H1 (cell line): ENCODE data around the gene EDN1. TPM values are rescaled to one million over a fixed set of nuclear protein-coding genes. Genes with fewer than 3 reads are reported as not detected.

ENCODE experiments used
- CTCF ChIA-PET: fragments of 300-600 bp; sonication (Branson Sonifier 250); formaldehyde crosslinking; loops from one replicate; lab custom pipeline; 2021; ENCODE audit not compliant: partially characterized antibody; lab: Charles Lee
- POLR2A ChIA-PET: fragments of 300-600 bp; sonication (Branson Sonifier 250); formaldehyde crosslinking; loops from one replicate; lab custom pipeline; 2021; ENCODE audit warnings: inconsistent platforms; ENCODE audit not compliant: partially characterized antibody; lab: Charles Lee
- DNase-seq, 2 experiments: peaks; one replicate each; pipeline versions ENCODE4 v3.0.0 to v3.0.0-alpha.2; 2010 to 2022; ENCODE audit warnings: low spot score in 2 of 2, low read depth in 1 of 2, mixed read lengths in 1 of 2
- FAIRE-seq: peaks from 2 replicates; lab custom pipeline; 2011; peaks lifted over from hg19 to GRCh38; lab: Jason Lieb, UNC
- H2AFZ ChIP-seq: 2 replicates; pipeline ENCODE4 v1.8.1; 2012; ENCODE audit warnings: low read length, inconsistent platforms
- H2AK5ac ChIP-seq: 2 replicates; pipeline ENCODE4 v1.6.1; 2013; ENCODE audit warnings: low read depth, low read length
- H2BK120ac ChIP-seq: replicated peaks from 2 replicates; pipeline ENCODE3; 2013; ENCODE audit warnings: low read depth, low read length, inconsistent platforms
- H2BK12ac ChIP-seq: 2 replicates; pipeline ENCODE4 v1.6.1; 2013; ENCODE audit warnings: low read depth, low read length
- H2BK15ac ChIP-seq: 2 replicates; pipeline ENCODE4 v1.6.1; 2013; ENCODE audit warnings: low read length
- H2BK20ac ChIP-seq: 2 replicates; pipeline ENCODE4 v1.6.1; 2013; ENCODE audit warnings: low read length
- H2BK5ac ChIP-seq: 2 replicates; pipeline ENCODE4 v1.6.1; 2013; ENCODE audit warnings: low read depth, low read length
- H3K14ac ChIP-seq: 2 replicates; pipeline ENCODE4 v1.6.1; 2013; ENCODE audit warnings: inconsistent platforms; ENCODE audit not compliant: insufficient read length
- H3K18ac ChIP-seq: 2 replicates; pipeline ENCODE4 v1.6.1; 2013; ENCODE audit warnings: low read length; ENCODE audit errors: extremely low read depth
- H3K23ac ChIP-seq: 2 replicates; pipeline ENCODE4 v1.6.1; 2013; ENCODE audit warnings: inconsistent platforms; ENCODE audit not compliant: insufficient read length
- H3K23me2 ChIP-seq: 2 replicates; pipeline ENCODE4 v1.6.1; 2013; ENCODE audit warnings: low read depth, low read length
- H3K27ac ChIP-seq: 2 replicates; pipeline ENCODE4 v1.6.1; 2011; ENCODE audit warnings: low read depth, low read length, inconsistent platforms
- H3K27me3 ChIP-seq, 4 experiments: replicated peaks in 1 of 4; 1 replicate in 1 of 4; 2 replicates in 3 of 4; pipeline versions ENCODE4 v1.6.1 to v1.8.1; 2011 to 2013; ENCODE audit warnings: low read length in 3 of 4, mild to moderate bottlenecking in 3 of 4, inconsistent platforms in 2 of 4, mixed read lengths in 2 of 4, moderate library complexity in 1 of 4; ENCODE audit not compliant: control insufficient read depth in 3 of 4, insufficient read depth in 3 of 4; ENCODE audit errors: extremely low read depth in 1 of 4
- H3K36me3 ChIP-seq, 4 experiments: 2 replicates each; pipeline versions ENCODE4 v1.6.1 to v1.8.1; 2011 to 2013; ENCODE audit warnings: mild to moderate bottlenecking in 4 of 4, low read length in 3 of 4, moderate library complexity in 2 of 4, control low read depth in 1 of 4, inconsistent platforms in 1 of 4; ENCODE audit not compliant: insufficient read depth in 4 of 4, control insufficient read depth in 2 of 4
- H3K4ac ChIP-seq: replicated peaks from 2 replicates; pipeline ENCODE3; 2013; ENCODE audit warnings: low read length, low read depth, mixed read lengths, inconsistent platforms; ENCODE audit not compliant: insufficient read length
- H3K4me1 ChIP-seq, 4 experiments: replicated peaks in 1 of 4; 1 replicate in 1 of 4; 2 replicates in 3 of 4; pipeline versions ENCODE4 v1.6.1 to v1.8.1; 2011 to 2013; ENCODE audit warnings: low read length in 3 of 4, inconsistent platforms in 2 of 4, mixed read lengths in 1 of 4; ENCODE audit not compliant: insufficient read depth in 4 of 4, control insufficient read depth in 3 of 4
- H3K4me2 ChIP-seq, 2 experiments: 2 replicates each; pipeline versions ENCODE4 v1.6.1 to v1.8.1; 2011 to 2013; ENCODE audit warnings: low read depth in 2 of 2, low read length in 2 of 2, control low read depth in 1 of 2, inconsistent platforms in 1 of 2, mild to moderate bottlenecking in 1 of 2; ENCODE audit not compliant: insufficient read depth in 1 of 2
- H3K4me3 ChIP-seq, 4 experiments: fragments of 200-600, 300-600 bp in 1 of 4; sonication (generic), shearing (Covaris generic), sonication (Bioruptor Twin) in 1 of 4; 2 replicates each; pipeline versions ENCODE4 v1.5.1 to v1.8.1; 2011 to 2016; ENCODE audit warnings: low read length in 4 of 4, low read depth in 3 of 4, control low read depth in 2 of 4, inconsistent platforms in 2 of 4, mild to moderate bottlenecking in 2 of 4, mixed read lengths in 1 of 4, moderate library complexity in 1 of 4; ENCODE audit not compliant: insufficient read depth in 2 of 4; ENCODE audit errors: extremely low read depth in 1 of 4
- H3K56ac ChIP-seq: replicated peaks from 2 replicates; pipeline ENCODE3; 2013; ENCODE audit warnings: low read depth, mild to moderate bottlenecking, mixed read lengths, low read length, inconsistent platforms; ENCODE audit not compliant: insufficient read length
- H3K79me1 ChIP-seq: 2 replicates; pipeline ENCODE4 v1.6.1; 2013; ENCODE audit warnings: low read depth, low read length, control low read depth
- H3K79me2 ChIP-seq, 2 experiments: 2 replicates each; pipeline versions ENCODE4 v1.6.1 to v1.8.1; 2012 to 2013; ENCODE audit warnings: low read length in 2 of 2, mild to moderate bottlenecking in 2 of 2, inconsistent platforms in 1 of 2; ENCODE audit not compliant: insufficient read depth in 2 of 2, control insufficient read depth in 1 of 2
- H3K9ac ChIP-seq, 4 experiments: replicated peaks in 1 of 4; 1 replicate in 1 of 4; 2 replicates in 3 of 4; pipeline versions ENCODE4 v1.6.1 to v1.8.1; 2011 to 2013; ENCODE audit warnings: low read depth in 3 of 4, low read length in 3 of 4, control low read depth in 2 of 4, mild to moderate bottlenecking in 2 of 4, moderate library complexity in 2 of 4, inconsistent platforms in 1 of 4; ENCODE audit errors: extremely low read depth in 1 of 4
- H3K9me3 ChIP-seq, 2 experiments: 2 replicates each; pipeline versions ENCODE4 v1.6.1 to v1.8.1; 2012 to 2013; ENCODE audit warnings: mild to moderate bottlenecking in 2 of 2, moderate library complexity in 2 of 2, control low read depth in 1 of 2, inconsistent platforms in 1 of 2, low read depth in 1 of 2, low read length in 1 of 2, mixed read lengths in 1 of 2; ENCODE audit not compliant: insufficient read depth in 2 of 2
- H4K20me1 ChIP-seq, 2 experiments: replicated peaks in 1 of 2; 2 replicates each; pipeline versions ENCODE3 to v1.8.1; 2011 to 2013; ENCODE audit warnings: inconsistent platforms in 2 of 2, low read length in 2 of 2, mild to moderate bottlenecking in 1 of 2; ENCODE audit not compliant: insufficient read depth in 2 of 2, control insufficient read depth in 1 of 2
- H4K5ac ChIP-seq: 2 replicates; pipeline ENCODE4 v1.6.1; 2013; ENCODE audit warnings: low read length, low read depth, mixed read lengths, inconsistent platforms; ENCODE audit not compliant: insufficient read length
- H4K8ac ChIP-seq: 2 replicates; pipeline ENCODE4 v1.8.0; 2013; ENCODE audit warnings: mild to moderate bottlenecking, moderate library complexity, low read length, inconsistent platforms; ENCODE audit not compliant: insufficient read depth; ENCODE audit errors: extremely low read depth
- H4K91ac ChIP-seq: replicated peaks from 2 replicates; pipeline ENCODE3; 2013; ENCODE audit warnings: low read length, mixed read lengths, inconsistent platforms; ENCODE audit not compliant: insufficient read length
- BRCA1 ChIP-seq: IDR thresholded peaks from 2 replicates; pipeline ENCODE4 v1.6.1; 2012; ENCODE audit warnings: low read depth, low read length, improper control_type of control experiment
- EGR1 ChIP-seq: IDR thresholded peaks from 2 replicates; pipeline ENCODE4 v1.6.1; 2011; ENCODE audit warnings: low read depth, low read length, borderline replicate concordance
- POLR2A ChIP-seq, 2 experiments: IDR thresholded peaks; 1 replicate in 1 of 2; 2 replicates in 1 of 2; pipeline ENCODE4 v1.6.1; 2011; ENCODE audit warnings: low read depth in 2 of 2, low read length in 2 of 2, mild to moderate bottlenecking in 2 of 2; ENCODE audit errors: control extremely low read depth in 1 of 2
- SIX5 ChIP-seq: IDR thresholded peaks from 2 replicates; pipeline ENCODE4 v1.6.1; 2011; ENCODE audit warnings: mild to moderate bottlenecking, low read depth, low read length
- WGBS, 2 experiments: shearing (Covaris generic) in 1 of 2; methylation state at CpG; one replicate each; pipeline versions ENCODE4 v1.1.6 to v1.1.7; 2013 to 2015; ENCODE audit warnings: low lambda C conversion rate in 2 of 2, mixed read lengths in 2 of 2, inconsistent platforms in 1 of 2, low coverage in 1 of 2, missing lambda C conversion rate in 1 of 2; ENCODE audit not compliant: insufficient replicate concordance in 2 of 2, insufficient coverage in 1 of 2, insufficient read length in 1 of 2; ENCODE audit errors: extremely low coverage in 1 of 2, missing lambda C conversion rate in 1 of 2; 5-methylcytosine and 5-hydroxymethylcytosine counted together
- polyA plus RNA-seq, 7 experiments: library from polyadenylated mRNA; depleted of rRNA in 3 of 7; stranded (reverse) in 5 of 7; unstranded in 2 of 7; fragments of >200 nt in 5 of 7; fragments of 200-250 nt in 2 of 7; gene quantifications; 1 replicate in 5 of 7; 2 replicates in 1 of 7; 4 replicates in 1 of 7; pipeline versions ENCODE4 v1.2.1 to v1.2.3, GENCODE V29; 2011 to 2013; ENCODE audit warnings: missing spikeins in 2 of 7, mixed read lengths in 2 of 7
- total RNA-seq: library from RNA; stranded (reverse); fragmentation: NEBNext Ultra II Directional; extraction: Animal tissue kit (Norgen Biotek cat#: 25700); gene quantifications from 2 replicates; pipeline ENCODE4 v1.2.1, GENCODE V29; 2021

The EDN1 gene
- total and polyA plus RNA-seq, 2 of the 8 experiments (the other 6 are each of a cell fraction or from before 2014, with no cell fraction given) = 0.23 to 1.1 TPM

- CTCF ChIA-PET = interaction anchor here (0.7 to 1.8 kb wide), 2 partner anchors 24 to 25 kb away, joined by 3 to 9 read pairs; no protein-coding TSS in a partner anchor
- H3K9me3 ChIP-seq = no peaks in the 10 kb centered on the region
- no peak for TF ChIP-seq BRCA1
- TF ChIP-seq POLR2A (IDR thresholded peaks at IDR 0.05; ENCODE audit: control extremely low read depth in 1 of 2, low read depth in 2 of 2, low read length in 2 of 2) = no peak
- TF ChIP-seq EGR1 = no peak
- TF ChIP-seq SIX5 = no peak
Observed at GRCh38 chr6:12262236-12263061, 27.7 kb upstream of the EDN1 start.

More at GRCh38 chr6:12262236-12263061, 27.7 kb upstream of the EDN1 start:
- H4K5ac ChIP-seq = no peak overlapping the region
- no peaks in the 10 kb centered on the region for H3K23me2 ChIP-seq
- no peak overlapping the region for H3K14ac ChIP-seq
- DNase-seq = no peak
- H3K4me3 ChIP-seq = no peak overlapping the region
- H3K79me1 ChIP-seq = no peaks in the 10 kb centered on the region
- H3K4me2 ChIP-seq = no peak overlapping the region
- no peaks in the 10 kb centered on the region for H3K36me3 ChIP-seq
- no peaks in the 10 kb centered on the region for H4K20me1 ChIP-seq
- H2BK15ac ChIP-seq = no peak overlapping the region
- no peak overlapping the region for H4K8ac ChIP-seq
- no peak overlapping the region for H2BK20ac ChIP-seq
- no peaks in the 10 kb centered on the region for H3K27me3 ChIP-seq
- WGBS, 2 experiments = 94% methylated on average over 13 of the region's 13 CpGs; no CpG with 5 or more reads in 1 of the 2 experiments
- H3K9ac ChIP-seq = no peak overlapping the region
- H3K23ac ChIP-seq = no peak overlapping the region
- H3K79me2 ChIP-seq = no peaks in the 10 kb centered on the region
- H2BK120ac ChIP-seq = no peak overlapping the region
- no peaks in the 10 kb centered on the region for H3K4me1 ChIP-seq
- POLR2A ChIA-PET = no interaction called here
- no peak overlapping the region for H3K56ac ChIP-seq
- no peak overlapping the region for H2AFZ ChIP-seq
- H2BK5ac ChIP-seq = no peak overlapping the region
- H2AK5ac ChIP-seq = no peak overlapping the region
- no peak overlapping the region for H3K4ac ChIP-seq
- no peak overlapping the region for H4K91ac ChIP-seq
- no peak for FAIRE-seq
- H3K18ac ChIP-seq = no peak overlapping the region
- no peak overlapping the region for H3K27ac ChIP-seq
- H2BK12ac ChIP-seq = no peak overlapping the region
